Measurements from ENCODE around the gene SDHA. TPM values are rescaled to one million over a fixed set of nuclear protein-coding genes. Genes with fewer than 3 reads are reported as not detected.

SDHA gene
- total RNA-seq, 1 donor from 2014 or later, result 84.7 TPM

GRCh38 chr5:181160-181559 is 37.0 kb upstream of the SDHA start:
- DNase-seq (ENCODE audit: extremely low spot score in 2 of 2), result no peak
- no peaks in the 10 kb centered on the region for H3K4me1 ChIP-seq
- no peaks in the 10 kb centered on the region for H3K9me3 ChIP-seq
- TF ChIP-seq POLR2AphosphoS5 (IDR thresholded peaks at IDR 0.05; ENCODE audit: insufficient read depth in 1 of 2, low read depth in 1 of 2), result no peak
- no peak for TF ChIP-seq CTCF (IDR thresholded peaks at IDR 0.05)
- no peak overlapping the region for H3K4me3 ChIP-seq
- no peaks in the 10 kb centered on the region for H3K36me3 ChIP-seq
- no peaks in the 10 kb centered on the region for H3K27me3 ChIP-seq
- intact Hi-C loops (cut with DNase I), result no loop called here
- no peak overlapping the region for H3K27ac ChIP-seq

GRCh38 chr5:181566-181965 is 36.6 kb upstream of the SDHA start:
- TF ChIP-seq POLR2AphosphoS5 (IDR thresholded peaks at IDR 0.05; ENCODE audit: insufficient read depth in 1 of 2, low read depth in 1 of 2) (no peak), POLR2A (IDR thresholded peaks at IDR 0.05) (no peak), CTCF (IDR thresholded peaks at IDR 0.05) (no peak)
- Histone ChIP-seq H3K27me3 (no peaks in the 10 kb centered on the region), H3K4me3 (no peak overlapping the region), H3K27ac (no peak overlapping the region), H3K9me3 (no peaks in the 10 kb centered on the region), H3K4me1 (no peaks in the 10 kb centered on the region), H3K36me3 (no peaks in the 10 kb centered on the region)
- intact Hi-C loops (cut with DNase I), result no loop called here
- DNase-seq (ENCODE audit: extremely low spot score in 2 of 2), result no peak

- no peaks in the 10 kb centered on the region for H3K27me3 ChIP-seq
- no peak for DNase-seq (ENCODE audit: extremely low spot score in 2 of 2)
- H3K9me3 ChIP-seq, result no peaks in the 10 kb centered on the region
- H3K4me1 ChIP-seq, result no peaks in the 10 kb centered on the region
- TF ChIP-seq POLR2AphosphoS5 (IDR thresholded peaks at IDR 0.05; ENCODE audit: insufficient read depth in 1 of 2, low read depth in 1 of 2) (no peak), POLR2A (IDR thresholded peaks at IDR 0.05) (no peak), CTCF (IDR thresholded peaks at IDR 0.05) (no peak)
- H3K36me3 ChIP-seq, result no peaks in the 10 kb centered on the region
- no peak overlapping the region for H3K27ac ChIP-seq
- intact Hi-C loops (cut with DNase I), result no loop called here
- H3K4me3 ChIP-seq, result no peak overlapping the region
Measured at GRCh38 chr5:182126-182525, 36.0 kb upstream of the SDHA start.

- no peak for DNase-seq (ENCODE audit: extremely low spot score in 2 of 2)
- Histone ChIP-seq H3K27me3 (no peaks in the 10 kb centered on the region), H3K36me3 (no peaks in the 10 kb centered on the region), H3K4me1 (peaks cover 6% of the 10 kb centered on the region), H3K4me3 (no peak overlapping the region), H3K9me3 (no peaks in the 10 kb centered on the region), H3K27ac (no peak overlapping the region)
- intact Hi-C loops (cut with DNase I), result no loop called here
- TF ChIP-seq CTCF (IDR thresholded peaks at IDR 0.05) (no peak), POLR2AphosphoS5 (IDR thresholded peaks at IDR 0.05; ENCODE audit: insufficient read depth in 1 of 2, low read depth in 1 of 2) (no peak), POLR2A (IDR thresholded peaks at IDR 0.05) (no peak)
Measured at GRCh38 chr5:184471-184870, 33.6 kb upstream of the SDHA start.

- Histone ChIP-seq H3K36me3 (no peaks in the 10 kb centered on the region), H3K9me3 (no peaks in the 10 kb centered on the region), H3K4me3 (no peak overlapping the region), H3K27me3 (no peaks in the 10 kb centered on the region), H3K27ac (no peak overlapping the region), H3K4me1 (peaks cover 6% of the 10 kb centered on the region)
- TF ChIP-seq CTCF (IDR thresholded peaks at IDR 0.05), result no peak
- TF ChIP-seq POLR2AphosphoS5 (IDR thresholded peaks at IDR 0.05; ENCODE audit: insufficient read depth in 1 of 2, low read depth in 1 of 2), result no peak
- TF ChIP-seq POLR2A (IDR thresholded peaks at IDR 0.05), result no peak
- no peak for DNase-seq (ENCODE audit: extremely low spot score in 2 of 2)
- intact Hi-C loops (cut with DNase I), result no loop called here
Measured at GRCh38 chr5:185095-186070, 32.7 kb upstream of the SDHA start.
